A673 (cell line): ENCODE data around the gene PLA2G4F. TPM values are rescaled to one million over a fixed set of nuclear protein-coding genes. Genes with fewer than 3 reads are reported as not detected.

Experiments
- BruUV-seq: library from RNA; stranded (reverse); fragments of 400-500 nt; replicated peaks from 2 replicates; lab custom pipeline; 2021; lab: Mats Ljungman, UMichigan
- CTCF ChIA-PET: fragments of 300-600 bp; sonication (Branson Sonifier 250); formaldehyde crosslinking; loops from one replicate; lab custom pipeline; 2022; ENCODE audit warnings: antibody characterized with exemption; lab: Charles Lee
- POLR2A ChIA-PET: fragments of 300-600 bp; sonication (Branson Sonifier 250); formaldehyde crosslinking; loops from one replicate; lab custom pipeline; 2022; ENCODE audit warnings: antibody characterized with exemption; ENCODE audit not compliant: low non-redundant PET; lab: Charles Lee
- DNase-seq: peaks from one replicate; pipeline ENCODE4 v3.0.0-alpha.2; 2015; ENCODE audit warnings: low spot score
- H3K27ac ChIP-seq: fragments of 200-600 bp; sonication (generic); 2 replicates; pipeline ENCODE4 v1.5.1; 2016; ENCODE audit warnings: mixed run types, low read depth, mild to moderate bottlenecking, mixed read lengths, antibody characterized with exemption, low read length; ENCODE audit not compliant: poor library complexity, severe bottlenecking
- H3K27me3 ChIP-seq: fragments of 200-600 bp; sonication (generic); replicated peaks from 2 replicates; pipeline ENCODE4 v1.6.1; 2017; ENCODE audit warnings: mixed run types, low read depth, mild to moderate bottlenecking, mixed read lengths, antibody characterized with exemption, low read length; ENCODE audit not compliant: insufficient read depth, poor library complexity
- H3K36me3 ChIP-seq: fragments of 200-600 bp; sonication (generic); 2 replicates; pipeline ENCODE4 v1.6.1; 2016; ENCODE audit warnings: mixed run types, mild to moderate bottlenecking, mixed read lengths, antibody characterized with exemption, low read length; ENCODE audit not compliant: insufficient read depth, poor library complexity, severe bottlenecking
- H3K4me1 ChIP-seq: fragments of 200-600 bp; sonication (generic); 2 replicates; pipeline ENCODE4 v1.6.1; 2017; ENCODE audit warnings: mixed run types, mild to moderate bottlenecking, mixed read lengths, antibody characterized with exemption, low read length; ENCODE audit not compliant: insufficient read depth, poor library complexity, severe bottlenecking
- H3K4me3 ChIP-seq: fragments of 200-600 bp; sonication (generic); 2 replicates; pipeline ENCODE4 v1.5.1; 2016; ENCODE audit warnings: low read depth, mixed run types, mild to moderate bottlenecking, mixed read lengths, low read length; ENCODE audit not compliant: poor library complexity, severe bottlenecking
- H3K9me3 ChIP-seq: fragments of 200-600 bp; sonication (generic); 2 replicates; pipeline ENCODE4 v1.6.1; 2016; ENCODE audit warnings: mixed run types, low read depth, mild to moderate bottlenecking, mixed read lengths, antibody characterized with exemption, low read length; ENCODE audit not compliant: poor library complexity, severe bottlenecking
- CTCF ChIP-seq: fragments of 300-800, 200-600 bp; sonication (generic); conservative IDR thresholded peaks from 2 replicates; pipeline ENCODE4 v1.5.1; 2017; ENCODE audit warnings: low read depth, mild to moderate bottlenecking, antibody characterized with exemption, low read length, moderate library complexity, mixed read lengths
- EZH2 ChIP-seq: fragments of 200-600 bp; sonication (generic); IDR thresholded peaks from 2 replicates; pipeline ENCODE4 v1.6.1; 2017; ENCODE audit warnings: borderline replicate concordance, low read depth, mild to moderate bottlenecking, mixed read lengths, antibody characterized with exemption, low read length; ENCODE audit not compliant: poor library complexity, severe bottlenecking
- intact Hi-C: fragments of 100-400 bp; cut with micrococcal nuclease; formaldehyde crosslinking; loops from one replicate; pipeline ENCODE4 v1.10.0; 2022; ENCODE audit not compliant: unreplicated experiment
- total RNA-seq: library from RNA; stranded (reverse); gene quantifications from 2 replicates; pipeline ENCODE4 v1.2.3, GENCODE V29; 2021

The PLA2G4F gene
- total RNA-seq, 1 experiment from 2014 or later, result not detected

DNA sequence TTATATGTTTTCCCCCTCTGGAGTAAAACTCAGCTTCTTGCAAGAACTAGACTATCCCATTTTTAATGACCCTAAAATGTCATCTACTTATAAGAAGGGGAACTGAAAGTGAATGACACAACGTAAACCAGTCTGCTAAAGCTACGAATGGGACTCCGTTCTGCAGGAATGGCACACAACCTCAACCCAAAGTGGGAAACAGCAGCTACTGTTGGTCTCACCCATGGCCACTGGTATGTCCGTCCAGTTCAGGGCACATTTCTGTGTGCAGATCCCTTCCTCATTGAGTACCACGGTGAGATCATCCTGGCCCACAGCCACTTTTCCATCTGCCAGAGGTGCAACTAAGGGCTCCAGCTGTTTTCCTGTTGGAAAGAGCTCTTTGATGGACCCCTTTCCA, 27.9 kb upstream of the PLA2G4F start:
- no TSS peak for BruUV-seq
- ChIA-PET POLR2A (no interaction called here), CTCF (no interaction called here)
- Histone ChIP-seq H3K27me3 (no peaks in the 10 kb centered on the region), H3K9me3 (no peaks in the 10 kb centered on the region), H3K4me1 (no peaks in the 10 kb centered on the region), H3K36me3 (peaks cover 22% of the 10 kb centered on the region), H3K27ac (no peak overlapping the region), H3K4me3 (no peak overlapping the region)
- DNase-seq, result no peak
- intact Hi-C loops, result no loop called here
- no peak for TF ChIP-seq EZH2

- no peak overlapping the region for H3K27ac ChIP-seq
- TF ChIP-seq EZH2 (no peak), CTCF (no peak)
- no peak for DNase-seq
- intact Hi-C loops, result no loop called here
- no peaks in the 10 kb centered on the region for H3K9me3 ChIP-seq
- BruUV-seq, result TSS peak; percentile 12
- ChIA-PET CTCF (no interaction called here), POLR2A (no interaction called here)
- H3K36me3 ChIP-seq, result peaks cover 27% of the 10 kb centered on the region
- H3K4me1 ChIP-seq, result no peaks in the 10 kb centered on the region
- no peaks in the 10 kb centered on the region for H3K27me3 ChIP-seq
- no peak overlapping the region for H3K4me3 ChIP-seq
Measured at GRCh38 chr15:42182961-42183360, 26.5 kb upstream of the PLA2G4F start.

GRCh38 chr15:42182328-42182886, 26.0 kb upstream of the PLA2G4F start:
- intact Hi-C loops, result no loop called here
- no peak overlapping the region for H3K4me3 ChIP-seq
- no peak overlapping the region for H3K27ac ChIP-seq
- POLR2A ChIA-PET, result no interaction called here
- H3K4me1 ChIP-seq, result no peaks in the 10 kb centered on the region
- H3K9me3 ChIP-seq, result no peaks in the 10 kb centered on the region
- BruUV-seq, result no TSS peak
- peaks cover 31% of the 10 kb centered on the region for H3K36me3 ChIP-seq
- no peaks in the 10 kb centered on the region for H3K27me3 ChIP-seq
- no peak for DNase-seq
- CTCF ChIA-PET, result no interaction called here
- no peak for TF ChIP-seq EZH2
- no peak for TF ChIP-seq CTCF

DNA sequence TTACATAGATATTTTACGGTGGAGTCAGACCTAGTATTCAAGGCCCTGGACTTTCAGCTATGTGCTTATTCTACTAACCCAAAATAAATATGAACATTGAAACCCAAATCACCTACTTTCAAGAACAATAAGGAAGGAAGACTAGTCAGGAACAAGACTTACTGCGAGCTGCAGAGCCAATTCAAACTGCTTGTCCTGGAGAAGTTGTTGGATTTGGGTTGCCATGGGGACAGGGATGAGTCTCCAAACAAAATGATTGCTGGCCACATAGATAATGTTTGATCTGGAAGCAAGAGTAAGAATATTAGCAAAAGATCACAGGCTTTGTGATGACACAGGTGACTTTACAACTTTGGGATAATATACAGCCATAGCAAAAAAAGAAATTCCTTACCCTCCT, 21.6 kb upstream of the PLA2G4F start:
- no peaks in the 10 kb centered on the region for H3K9me3 ChIP-seq
- no peak overlapping the region for H3K4me3 ChIP-seq
- no peak for TF ChIP-seq EZH2
- no peak for TF ChIP-seq CTCF
- no peaks in the 10 kb centered on the region for H3K27me3 ChIP-seq
- intact Hi-C loops, result no loop called here
- H3K36me3 ChIP-seq, result peaks cover 30% of the 10 kb centered on the region
- no peak for DNase-seq
- H3K27ac ChIP-seq, result no peak overlapping the region
- ChIA-PET CTCF (no interaction called here), POLR2A (no interaction called here)
- H3K4me1 ChIP-seq, result no peaks in the 10 kb centered on the region
- BruUV-seq, result no TSS peak
